Measurements from ENCODE around the gene TRIM58.

Gene TRIM58

GRCh38 chr1:247857069-247857984 is at the start of gene TRIM58:
Gene TRIM58, plus strand, starts transcription at chr1:247857187. Its CDS starts 60 bp downstream, at chr1:247857247.
- DNase-seq = no peak

GRCh38 chr1:247812637-247813036 is 44.4 kb upstream of the TRIM58 start:
- DNase-seq = no peak

- DNase-seq = no peak
Observed at GRCh38 chr1:247822060-247822459, 34.9 kb upstream of the TRIM58 start.

- DNase-seq = no peak
Observed at GRCh38 chr1:247824023-247824422, 33.0 kb upstream of the TRIM58 start, which contains the start of gene OR14A16. Gene OR14A16, minus strand, starts transcription at chr1:247824119. Its CDS starts 8,390 bp downstream, at chr1:247815729.

- DNase-seq = no peak
Observed at GRCh38 chr1:247825362-247825761, 31.6 kb upstream of the TRIM58 start.

- DNase-seq = no peak
Observed at GRCh38 chr1:247829656-247830055, 27.3 kb upstream of the TRIM58 start.

GRCh38 chr1:247833601-247834000 is 23.4 kb upstream of the TRIM58 start:
- DNase-seq = no peak

GRCh38 chr1:247840818-247841217 is 16.2 kb upstream of the TRIM58 start:
- no peak for DNase-seq

GRCh38 chr1:247841796-247842195 is 15.2 kb upstream of the TRIM58 start, which contains the start of gene OR11L1:
Gene OR11L1, minus strand, starts transcription at chr1:247841896. Its CDS starts 0 bp downstream, at chr1:247841896.
- no peak for DNase-seq

GRCh38 chr1:247843411-247843810 is 13.6 kb upstream of the TRIM58 start:
- DNase-seq = no peak

- no peak for DNase-seq
Observed at GRCh38 chr1:247845011-247845692, 11.8 kb upstream of the TRIM58 start.

GRCh38 chr1:247845693-247846017 is 11.3 kb upstream of the TRIM58 start:
- no peak for DNase-seq

- DNase-seq = no peak
Observed at GRCh38 chr1:247848346-247848745, 8.6 kb upstream of the TRIM58 start.

GRCh38 chr1:247849616-247850015 is 7.4 kb upstream of the TRIM58 start:
- no peak for DNase-seq

- no peak for DNase-seq
Observed at GRCh38 chr1:247854899-247855545, 2.0 kb upstream of the TRIM58 start.

GRCh38 chr1:247855911-247856310 is 1.1 kb upstream of the TRIM58 start:
- DNase-seq = no peak

GRCh38 chr1:247857985-247858619 is 1.1 kb downstream of the TRIM58 start:
- no peak for DNase-seq

- no peak for DNase-seq
Observed at GRCh38 chr1:247862756-247863155, 5.8 kb downstream of the TRIM58 start.

GRCh38 chr1:247864644-247865043 is 7.7 kb downstream of the TRIM58 start:
- DNase-seq = no peak

- no peak for DNase-seq
Observed at GRCh38 chr1:247865416-247865815, 8.4 kb downstream of the TRIM58 start.

GRCh38 chr1:247883346-247883745 is 26.4 kb downstream of the TRIM58 start:
- DNase-seq = no peak

- DNase-seq = no peak
Observed at GRCh38 chr1:247884797-247885413, 27.9 kb downstream of the TRIM58 start.

All from activated CD4-positive, alpha-beta T cell treated with anti-CD3 and anti-CD28 coated beads for 1 hour (primary cell).